ENCODE data around the gene DECR2.
"Not testable (repeated sequence)": the region's sequence is repeated elsewhere in the genome, so short reads cannot be mapped to it uniquely, and the experiment has no call there.

The DECR2 gene

DNA sequence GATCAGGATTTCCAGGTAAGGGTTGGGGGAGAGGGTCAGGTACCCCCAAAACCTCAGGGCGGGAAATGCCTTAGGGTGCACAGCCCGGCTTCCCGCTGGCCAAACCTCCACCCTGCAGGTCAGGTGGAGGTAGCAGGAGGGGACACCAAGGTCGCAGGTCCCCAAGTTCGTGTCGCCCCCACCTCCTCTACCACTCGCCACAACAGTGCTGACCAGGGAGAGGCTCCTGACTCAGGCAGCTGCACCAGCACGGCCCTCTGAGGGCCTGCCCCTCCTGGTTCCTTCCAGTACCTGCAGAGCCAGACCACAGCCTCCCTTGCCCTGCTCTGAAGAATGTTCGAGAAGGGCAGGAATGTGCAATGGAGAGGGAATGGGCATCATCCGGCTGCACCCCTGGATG is 35.2 kb upstream of the DECR2 start:
- DNase-seq: no peak

DNA sequence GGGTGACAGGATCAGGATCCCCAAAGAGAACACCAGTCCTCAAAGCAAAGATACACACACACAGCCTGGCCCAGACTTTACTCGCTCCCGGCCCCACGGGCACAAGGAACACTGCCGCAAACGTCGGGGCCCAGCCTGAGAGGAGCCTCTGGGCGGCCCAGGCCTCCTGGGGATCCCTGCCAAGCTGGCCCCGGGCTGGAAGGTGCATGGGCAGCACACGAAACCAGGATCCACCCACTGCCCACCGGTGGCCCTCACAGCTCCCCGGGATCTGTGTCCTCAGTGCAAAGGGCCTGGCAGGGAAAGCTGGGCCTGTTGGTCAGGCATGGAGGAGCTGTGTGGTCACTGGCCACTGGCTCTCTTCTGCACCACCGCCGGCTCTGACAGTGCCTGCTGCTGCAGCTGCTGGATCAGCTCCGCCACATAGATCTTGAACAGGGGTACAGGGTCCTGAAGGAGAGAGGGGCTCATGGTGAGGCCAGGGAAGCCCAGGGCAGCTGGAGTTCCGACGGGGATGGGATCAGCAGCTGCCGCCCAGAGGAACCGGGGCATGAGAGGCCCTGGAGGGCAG is 34.3 kb upstream of the DECR2 start:
- no peak for DNase-seq

DNA sequence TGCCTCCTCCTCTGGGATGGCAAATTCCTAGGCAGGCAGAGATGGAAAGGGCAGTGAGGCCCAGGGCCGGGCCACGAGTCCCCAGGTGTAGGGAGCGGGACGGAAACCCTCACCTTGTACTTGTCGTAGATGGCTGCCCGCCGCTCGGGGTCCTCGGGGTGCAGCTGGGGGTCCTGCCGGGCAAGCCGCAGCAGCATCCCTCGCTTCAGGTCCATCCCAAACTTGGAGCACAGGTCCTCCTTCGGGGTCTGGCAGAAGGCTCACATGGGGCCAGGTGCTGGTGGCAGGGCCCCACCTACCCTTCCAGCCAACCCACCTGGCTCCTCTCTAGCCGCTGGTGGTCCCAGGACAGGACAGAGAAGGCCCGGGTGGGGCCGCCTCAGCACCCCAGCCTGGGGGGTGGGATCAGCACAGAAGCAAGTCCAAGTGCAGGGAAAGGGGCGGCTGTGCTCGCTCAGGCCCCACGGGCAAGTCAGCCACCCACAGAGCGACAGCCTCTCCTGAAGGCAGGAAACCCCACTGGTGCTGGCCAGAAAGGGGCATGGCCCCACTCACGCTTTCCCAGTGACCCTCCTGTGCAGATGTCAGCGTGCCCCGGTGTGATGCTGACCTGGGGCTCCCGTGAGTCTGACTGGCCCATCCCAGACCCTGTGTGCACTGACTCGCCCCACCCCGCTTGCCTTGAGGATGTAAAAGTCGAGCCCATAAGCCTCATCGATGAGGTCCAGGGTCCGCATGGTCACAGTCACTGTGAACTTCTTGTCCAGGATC is 33.1 kb upstream of the DECR2 start:
- no peak for DNase-seq

DNA sequence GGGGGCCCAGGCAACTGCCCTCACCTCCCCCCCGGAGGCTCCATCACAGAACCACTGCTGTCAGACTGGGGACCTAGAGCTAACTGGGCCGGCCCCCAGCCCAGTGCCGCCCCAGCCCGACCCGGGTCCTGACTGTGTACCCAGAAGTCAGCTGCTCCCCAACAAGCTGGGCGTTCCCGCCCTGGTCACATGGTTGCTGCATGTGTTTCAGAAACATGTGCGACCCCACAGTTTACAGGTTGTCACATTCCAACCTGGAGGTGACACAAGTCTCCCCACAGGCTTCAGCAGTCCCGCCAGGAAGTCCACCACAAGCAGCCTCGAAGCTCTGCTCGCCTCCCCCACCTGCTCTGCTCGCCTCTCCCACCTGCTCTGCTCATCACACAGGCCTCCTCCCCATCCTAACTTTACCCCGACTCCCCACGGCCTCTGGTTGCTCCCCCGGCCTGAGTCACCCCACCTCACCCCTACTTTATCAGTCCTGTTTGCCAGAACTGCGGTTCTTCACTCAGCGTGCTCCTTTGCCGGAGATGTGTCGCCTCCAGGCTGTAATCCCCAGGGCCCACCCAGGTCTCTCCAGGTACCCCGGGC is 32.3 kb upstream of the DECR2 start:
- no peak for DNase-seq

DNA sequence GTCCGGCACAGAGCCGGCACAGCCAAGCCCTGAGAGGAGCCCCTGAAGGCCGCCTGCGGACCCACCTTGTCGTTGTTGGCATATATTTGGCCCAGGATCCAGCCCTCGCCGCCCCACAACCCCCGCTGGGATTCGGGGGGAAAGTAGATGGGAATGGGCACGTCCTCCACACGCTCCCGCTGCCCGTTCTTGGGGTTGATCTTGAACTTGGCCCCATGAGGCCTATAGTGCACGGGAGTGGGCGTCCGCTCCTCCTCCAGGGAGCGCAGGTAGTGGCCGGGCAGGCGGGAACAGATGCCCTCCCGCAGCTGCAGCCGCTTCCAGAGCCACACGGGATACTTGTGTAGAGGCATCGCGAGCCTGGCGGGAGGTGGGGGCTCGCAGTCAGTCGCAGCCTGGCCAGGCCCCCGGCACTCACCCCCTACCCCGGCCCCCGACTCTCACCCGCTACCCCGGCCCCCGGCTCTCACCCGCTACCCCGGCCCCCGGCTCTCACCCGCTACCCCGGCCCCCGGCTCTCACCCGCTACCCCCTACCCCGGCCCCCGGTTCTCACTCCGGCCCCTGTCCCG is 31.7 kb upstream of the DECR2 start:
- no peak for DNase-seq

DNA sequence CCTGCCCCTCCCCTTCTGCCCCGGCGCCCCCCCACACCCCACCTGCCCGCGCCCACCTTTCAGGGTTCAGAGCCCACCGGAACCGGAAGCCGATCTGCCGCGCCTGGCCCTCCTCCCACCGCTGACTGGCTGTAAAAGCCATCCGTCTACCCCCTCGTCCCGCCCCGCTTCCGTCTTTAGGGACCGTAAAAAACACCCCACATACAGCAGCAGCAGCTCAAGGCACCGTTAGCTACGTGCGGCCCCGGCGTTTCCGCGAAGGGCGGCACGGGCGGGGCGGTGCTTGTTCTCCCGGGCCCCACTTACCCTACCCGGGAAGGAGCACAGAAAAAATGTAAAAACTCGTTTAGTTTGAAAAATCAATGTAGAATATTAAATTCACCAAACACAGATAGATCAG is 31.2 kb upstream of the DECR2 start, which contains the start of gene MRPL28:
TSS of gene MRPL28 (minus strand) at position 96 of the 400 bp plus-strand sequence. CDS start 320 bp downstream, outside the sequence.
- DNase-seq: peak; percentile 96

DNA sequence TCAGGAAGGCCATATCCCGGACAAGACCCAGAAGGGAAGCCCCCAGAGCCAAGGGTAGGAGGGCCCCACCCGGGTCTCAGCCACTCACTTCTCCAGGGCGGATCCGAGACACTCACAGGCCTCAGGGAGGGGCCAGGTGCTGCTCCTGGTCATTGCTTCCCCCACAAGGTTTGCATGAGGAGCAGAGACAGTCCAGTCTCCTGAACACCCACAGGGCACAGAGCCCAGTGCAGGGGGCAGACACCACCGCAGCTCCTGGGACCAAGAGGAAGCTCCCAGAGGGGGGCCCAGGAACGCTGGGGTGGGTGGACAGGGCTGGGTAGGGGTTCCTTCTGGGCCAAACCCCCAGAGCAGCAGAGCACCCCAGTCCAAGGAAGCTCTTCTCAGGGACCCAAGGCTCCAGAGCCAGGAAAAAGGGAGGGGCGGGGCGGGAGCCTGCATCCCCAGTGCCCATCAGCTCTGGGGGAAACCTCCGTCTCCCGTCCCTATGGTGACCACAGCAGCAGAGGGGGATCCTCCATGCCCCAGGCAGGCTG is 30.6 kb upstream of the DECR2 start:
- DNase-seq: no peak

DNA sequence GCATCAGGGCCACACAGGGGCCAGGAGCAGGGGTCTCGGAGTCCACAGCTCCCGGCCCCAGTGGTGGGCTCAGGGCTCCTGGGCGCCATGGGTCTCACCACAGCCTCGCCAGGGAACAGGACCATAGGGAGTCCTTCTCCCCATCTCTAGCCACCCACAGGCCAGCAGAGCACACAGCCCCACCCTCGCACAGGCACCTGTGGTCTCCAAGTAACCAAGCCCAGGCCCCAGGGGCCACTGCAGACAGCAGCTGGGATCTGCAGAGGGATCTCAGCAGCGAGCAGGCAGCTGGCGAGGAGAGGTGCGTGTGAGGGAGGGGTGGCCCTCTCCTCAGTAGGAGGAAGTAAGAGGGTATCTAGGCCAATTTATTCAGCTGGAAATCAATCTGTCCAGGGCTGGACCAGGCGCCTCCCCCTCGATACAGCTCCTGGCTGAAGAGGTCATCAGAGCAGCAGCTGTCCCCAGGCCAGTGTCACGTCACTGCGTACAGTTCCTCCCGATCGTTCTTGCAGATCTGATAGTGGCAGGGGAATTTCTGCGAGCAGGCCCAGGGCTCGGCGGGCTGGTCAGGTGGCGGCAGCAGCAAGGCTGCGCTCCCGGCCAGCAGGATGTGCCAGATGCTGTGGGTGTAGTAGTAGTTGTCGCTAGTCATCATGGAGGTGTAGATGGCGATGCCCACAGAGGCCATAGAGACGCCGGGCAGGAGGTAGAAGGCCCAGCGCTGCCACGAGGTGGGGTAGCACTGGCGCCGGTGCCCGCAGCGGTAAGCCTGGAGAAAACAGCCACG is 30.0 kb upstream of the DECR2 start:
- DNase-seq: no peak

DNA sequence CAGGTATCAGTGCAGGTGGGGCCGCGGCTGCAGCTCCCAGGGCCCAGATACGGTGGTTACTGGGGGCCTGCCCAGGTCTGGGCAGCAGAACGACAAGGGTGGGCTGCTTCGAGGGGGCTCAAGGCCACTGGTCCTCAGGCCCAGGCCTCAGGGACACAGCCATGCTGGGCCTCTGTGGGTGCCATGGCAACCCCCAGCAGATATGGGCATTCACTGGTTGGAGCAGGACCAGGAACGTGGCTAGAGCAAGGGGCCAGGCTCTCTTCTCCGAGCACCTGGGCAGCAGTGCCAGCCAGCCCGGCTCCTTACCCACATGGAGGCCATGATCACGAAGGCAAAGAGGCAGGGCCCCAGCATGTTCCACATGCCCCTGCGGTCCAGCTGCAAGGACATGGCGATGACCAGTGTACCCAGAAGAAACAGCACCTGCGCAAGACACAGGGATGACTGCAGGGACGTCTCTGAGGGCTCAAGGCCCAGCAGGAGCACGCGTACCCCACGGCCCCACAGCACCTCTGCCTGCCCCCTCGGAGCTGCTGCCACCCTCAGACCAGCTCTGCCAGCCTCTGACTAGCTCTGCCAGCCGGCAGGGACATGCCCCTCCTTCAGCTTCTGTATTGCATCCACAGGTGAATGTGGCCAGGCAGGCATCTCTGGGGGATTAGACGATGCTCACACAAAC is 29.2 kb upstream of the DECR2 start:
- no peak for DNase-seq

DNA sequence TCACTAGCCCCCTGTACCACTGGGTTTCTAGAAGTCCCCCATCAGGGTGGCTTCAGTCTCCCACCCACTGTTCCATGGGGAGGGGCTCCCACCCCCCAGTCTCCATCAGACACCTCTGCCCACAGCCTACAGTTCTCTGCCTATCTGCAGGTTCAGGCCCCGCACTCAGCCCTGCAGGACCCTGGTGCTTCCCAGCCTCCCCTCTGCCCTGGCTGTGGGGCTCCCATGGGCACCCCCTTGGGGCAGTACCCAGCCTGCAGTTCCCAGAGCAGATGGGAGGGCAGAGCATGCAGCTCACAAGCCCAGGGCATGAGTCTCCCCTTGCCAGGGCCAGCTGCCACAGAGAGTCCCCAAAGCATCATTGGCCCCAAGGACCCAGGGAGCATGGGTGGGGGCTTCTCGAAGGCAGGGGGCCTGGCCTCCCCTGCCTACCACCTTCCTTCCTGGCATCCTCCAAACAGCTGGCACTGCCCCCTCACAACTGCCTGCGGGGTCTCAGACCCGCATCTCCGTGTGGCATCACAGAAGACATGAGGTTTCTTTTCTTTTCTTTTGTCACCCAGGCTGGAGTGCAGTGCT is 28.6 kb upstream of the DECR2 start:
- DNase-seq: no peak

DNA sequence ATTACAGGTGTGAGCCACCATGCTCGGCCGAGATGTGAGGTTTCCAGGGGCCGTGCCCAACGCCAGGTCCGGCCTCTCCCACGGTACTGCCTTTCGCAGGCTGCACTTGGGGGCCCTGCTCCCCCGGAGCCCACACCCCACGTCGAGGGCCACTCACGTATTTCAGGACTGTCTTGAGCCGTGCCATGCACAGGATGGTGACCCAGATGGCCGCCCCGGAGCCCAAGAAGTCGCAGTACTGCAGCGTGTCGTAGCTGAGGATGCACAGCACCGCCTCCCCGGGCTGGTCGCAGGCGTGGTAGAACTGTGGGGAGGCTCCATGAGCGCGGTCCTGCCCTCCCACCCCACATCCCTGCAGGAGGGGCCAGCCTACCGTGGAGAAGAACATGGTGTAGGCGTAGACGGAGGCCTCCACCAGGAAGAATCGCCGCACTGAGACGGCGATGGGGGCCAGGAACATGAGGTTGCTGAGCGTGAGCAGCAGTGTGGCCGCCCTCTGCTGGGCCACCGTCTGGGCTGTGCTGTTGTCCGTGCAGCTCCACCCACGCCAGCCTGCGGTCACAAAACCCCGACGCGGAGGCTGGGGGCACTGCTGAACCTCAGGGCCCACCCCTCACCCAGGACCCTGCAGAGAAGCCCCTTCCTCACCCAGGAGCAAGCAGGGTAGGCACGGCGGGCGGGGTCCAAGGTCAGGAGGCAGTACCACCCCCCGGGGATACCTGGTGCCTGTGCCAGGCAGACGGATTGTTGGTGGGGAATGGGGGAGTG is 27.7 kb upstream of the DECR2 start:
- no peak for DNase-seq

DNA sequence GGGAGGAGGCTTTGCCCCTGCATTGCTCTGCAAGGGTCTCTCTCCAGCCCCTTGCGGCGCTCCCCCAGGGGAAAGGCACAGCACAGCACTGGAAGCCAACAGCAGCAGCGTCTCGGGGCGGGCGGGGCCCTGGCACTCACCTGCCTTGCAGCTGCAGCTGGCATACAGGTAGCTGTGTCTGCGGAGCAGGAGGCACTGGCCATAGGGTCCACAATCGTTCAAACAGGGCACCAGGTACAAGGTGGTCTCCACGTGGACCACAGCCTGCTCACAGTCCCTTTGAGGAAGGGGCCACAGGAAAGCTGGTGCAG is 27.1 kb upstream of the DECR2 start:
- DNase-seq: no peak

DNA sequence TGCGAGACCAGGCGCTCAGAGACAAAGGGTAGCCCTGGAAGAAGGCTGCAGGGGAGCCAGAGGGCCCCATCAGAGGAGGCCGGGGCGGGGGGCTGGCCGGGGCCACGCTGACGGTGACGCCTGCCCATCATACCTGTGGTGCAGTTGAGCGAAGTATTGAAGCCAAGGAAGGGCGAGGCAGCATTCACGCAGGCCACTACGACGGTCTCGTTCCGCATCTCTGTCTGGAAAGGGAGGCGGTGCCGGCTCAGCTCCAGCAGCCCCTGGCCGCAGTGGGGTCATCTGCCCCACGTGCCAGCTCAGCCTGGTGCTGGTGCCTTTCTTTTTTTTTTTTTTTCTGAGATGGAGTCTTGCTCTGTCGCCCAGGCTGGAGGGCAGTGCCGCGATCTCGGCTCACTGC is 26.5 kb upstream of the DECR2 start:
- DNase-seq: no peak

DNA sequence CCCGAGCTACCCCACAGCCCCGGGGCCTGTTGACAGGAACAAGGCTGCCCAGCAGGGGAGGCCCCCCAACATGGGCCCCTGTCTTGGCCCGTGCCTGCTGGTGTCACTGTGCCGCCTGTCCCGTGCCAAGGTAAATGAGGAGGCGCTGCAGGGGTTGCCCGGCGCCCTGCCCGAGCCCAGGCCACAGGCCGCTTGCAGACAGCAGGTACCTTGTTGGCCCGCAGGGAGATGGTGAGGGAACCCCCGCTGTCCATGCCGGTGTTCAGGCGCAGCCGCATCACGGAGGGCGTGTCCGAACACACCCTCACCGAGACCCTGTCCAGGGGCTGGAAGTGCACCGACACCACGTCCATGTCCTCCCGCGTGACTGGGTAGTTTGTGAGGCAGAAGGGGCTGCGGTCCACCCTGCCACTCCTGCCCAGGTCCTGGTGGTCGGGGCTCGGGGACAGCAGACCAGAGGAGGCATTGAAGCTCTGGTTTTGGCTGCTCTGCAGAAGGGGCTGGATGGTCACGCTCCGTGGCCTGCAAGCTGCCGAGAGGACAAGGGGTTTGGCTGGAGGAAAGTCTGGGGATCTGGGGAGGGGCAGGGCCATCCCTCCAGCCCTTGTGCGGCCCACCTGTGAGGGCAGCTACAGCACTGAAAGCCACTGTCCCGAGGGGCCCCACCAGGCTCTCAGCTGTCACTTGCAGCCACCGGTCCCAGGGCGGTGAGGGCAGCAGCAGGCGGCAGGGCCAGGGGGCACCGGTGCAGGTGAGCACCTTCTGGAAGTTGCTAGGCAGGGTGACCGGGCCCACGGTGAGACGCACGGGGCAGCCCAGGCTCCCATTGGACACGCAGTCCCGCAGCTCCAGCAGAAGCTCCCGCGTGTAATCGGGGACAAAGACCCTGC is 25.5 kb upstream of the DECR2 start:
- no peak for DNase-seq

DNA sequence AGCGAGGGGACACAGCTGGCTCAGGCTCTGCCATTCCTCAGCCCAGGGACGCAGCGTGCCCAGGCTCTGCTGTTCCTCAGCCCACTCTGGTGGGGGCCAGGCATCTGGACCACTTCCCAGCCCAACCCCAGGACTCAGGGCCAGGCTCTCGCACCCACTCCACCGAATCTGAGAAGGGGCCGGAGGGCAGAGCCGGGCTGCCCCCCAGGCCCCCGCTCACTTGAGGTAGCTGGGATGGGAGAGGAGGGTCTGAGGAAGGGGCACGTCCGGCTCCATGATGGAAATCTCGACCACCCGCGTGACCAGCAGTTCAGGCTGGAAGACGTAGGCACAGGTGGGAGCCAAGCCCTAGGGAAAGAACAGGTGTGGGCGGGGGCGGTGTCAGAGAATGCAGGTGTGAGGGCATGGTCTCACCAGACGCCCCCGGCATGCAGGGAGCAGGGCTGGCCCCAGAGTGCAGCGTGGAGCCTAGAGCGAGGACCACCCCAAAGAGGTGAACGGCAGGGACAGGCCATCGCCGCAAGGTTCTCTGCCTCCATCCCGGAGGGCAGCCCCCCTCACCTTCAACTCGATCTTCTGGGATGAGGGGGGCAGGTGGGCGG is 24.8 kb upstream of the DECR2 start:
- no peak for DNase-seq

DNA sequence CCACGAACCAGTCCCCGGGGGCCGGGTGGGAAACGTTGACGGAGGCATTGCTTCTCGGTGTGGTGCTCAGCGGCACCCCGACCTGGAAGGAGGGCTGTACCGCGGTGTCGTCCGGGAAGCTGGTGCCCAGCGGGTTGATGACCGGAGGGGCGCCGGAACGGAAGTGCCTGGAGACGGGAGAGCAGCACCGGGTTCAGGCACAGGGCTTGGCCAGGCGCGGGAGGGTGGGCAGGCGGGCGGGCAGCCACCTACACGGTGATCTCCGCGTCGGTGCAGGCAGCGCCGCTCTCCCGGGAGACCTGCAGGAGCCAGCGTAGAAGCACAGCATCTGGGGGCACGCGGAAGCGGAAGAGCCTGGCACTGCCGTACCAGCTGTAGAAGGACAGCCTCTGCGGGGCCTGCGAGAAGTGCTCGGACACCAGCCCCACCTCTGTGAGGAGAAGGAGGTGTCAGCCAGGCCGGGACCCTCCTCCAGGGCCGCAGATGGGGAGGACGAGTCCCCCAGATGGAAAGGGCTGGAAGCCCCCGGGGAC is 24.2 kb upstream of the DECR2 start:
- no peak for DNase-seq

DNA sequence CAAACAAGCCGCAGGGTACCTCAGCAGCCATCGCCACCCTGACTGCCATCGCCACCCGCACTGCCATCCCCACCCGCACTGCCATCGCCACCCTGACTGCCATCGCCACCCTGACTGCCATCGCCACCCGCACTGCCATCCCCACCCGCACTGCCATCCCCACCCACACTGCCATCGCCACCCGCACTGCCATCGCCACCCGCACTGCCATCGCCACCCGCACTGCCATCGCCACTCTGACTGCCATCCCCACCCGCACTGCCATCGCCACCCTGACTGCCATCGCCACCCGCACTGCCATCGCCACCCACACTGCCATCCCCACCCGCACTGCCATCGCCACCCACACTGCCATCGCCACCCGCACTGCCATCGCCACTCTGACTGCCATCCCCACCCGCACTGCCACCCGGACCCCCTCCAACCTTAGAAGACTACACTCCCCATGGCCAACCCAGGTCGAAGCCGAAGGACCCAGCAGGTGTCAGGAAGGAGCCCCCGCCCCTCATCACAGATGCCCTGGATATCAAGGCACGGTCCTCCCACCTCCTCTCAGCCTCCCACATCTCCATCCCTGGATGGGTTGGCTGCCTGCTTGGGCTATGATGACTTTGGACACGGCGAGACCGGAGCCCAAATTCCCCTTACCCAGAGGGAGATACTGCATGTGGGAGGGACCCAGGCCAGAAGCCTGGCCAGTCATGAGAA is 23.4 kb upstream of the DECR2 start:
- DNase-seq: not testable (repeated sequence)

DNA sequence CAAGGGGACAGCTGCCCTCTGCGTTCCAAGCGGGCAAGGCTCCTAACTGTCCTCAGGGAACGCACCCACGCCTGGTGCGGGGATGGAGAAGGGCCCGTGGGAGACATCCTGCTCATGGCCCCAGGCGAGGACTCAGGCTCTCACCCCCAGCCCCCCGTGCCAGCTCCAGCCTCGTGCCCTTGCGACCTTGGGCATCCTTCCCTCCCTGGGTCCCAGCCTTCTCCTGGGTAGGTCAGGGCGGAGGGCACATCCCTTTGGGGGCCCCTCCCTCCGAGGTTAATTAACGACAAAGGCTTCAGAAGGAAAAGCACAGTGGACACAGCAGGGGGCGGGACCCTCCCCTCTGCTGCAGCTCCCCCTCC is 22.9 kb upstream of the DECR2 start:
- no peak for DNase-seq

Data from fibroblast of skin of scalp (primary cell).